Neural cell (in vitro differentiated cells): ENCODE measurements around the gene FBXO34. TPM values are rescaled to one million over a fixed set of nuclear protein-coding genes. Genes with fewer than 3 reads are reported as not detected.

ENCODE experiments used
- H2AFZ ChIP-seq: fragments of 200-600, 300-800 bp; sonication (generic), shearing (Covaris generic); 2 replicates; pipeline ENCODE4 v1.6.0; 2014; ENCODE audit warnings: low read depth, mild to moderate bottlenecking, antibody characterized with exemption, low read length, moderate library complexity
- H3F3A ChIP-seq: fragments of 200-600 bp; shearing (Covaris generic); 2 replicates; pipeline ENCODE4 v1.6.1; 2016; ENCODE audit warnings: mild to moderate bottlenecking, moderate library complexity, mixed read lengths, antibody characterized with exemption, low read length; ENCODE audit not compliant: insufficient read depth, poor library complexity, severe bottlenecking
- H3K27ac ChIP-seq: fragments of 200-600, 300-800 bp; sonication (generic), shearing (Covaris generic); 2 replicates; pipeline ENCODE4 v1.5.1; 2014; ENCODE audit warnings: mild to moderate bottlenecking, low read length, moderate library complexity
- H3K27me3 ChIP-seq: fragments of 300-800, 200-600 bp; sonication (generic), shearing (Covaris generic); 2 replicates; pipeline ENCODE4 v1.6.0; 2014; ENCODE audit warnings: mild to moderate bottlenecking, low read depth, low read length, moderate library complexity; ENCODE audit not compliant: insufficient read depth
- H3K36me3 ChIP-seq: fragments of 300-800, 200-600 bp; sonication (generic), shearing (Covaris generic); 2 replicates; pipeline ENCODE4 v1.5.1; 2014; ENCODE audit warnings: mild to moderate bottlenecking, antibody characterized with exemption, low read length, moderate library complexity; ENCODE audit not compliant: insufficient read depth
- H3K4me2 ChIP-seq: fragments of 300-800, 200-600 bp; sonication (generic), shearing (Covaris generic); 2 replicates; pipeline ENCODE4 v1.6.0; 2014; ENCODE audit warnings: mild to moderate bottlenecking, low read length
- H3K4me3 ChIP-seq: fragments of 300-800, 200-600 bp; sonication (generic), shearing (Covaris generic); 2 replicates; pipeline ENCODE4 v1.5.1; 2014; ENCODE audit warnings: mild to moderate bottlenecking, low read length, moderate library complexity
- H3K79me2 ChIP-seq: fragments of 200-600 bp; shearing (Covaris generic); replicated peaks from 2 replicates; pipeline ENCODE4 v1.6.0; 2014; ENCODE audit warnings: mild to moderate bottlenecking, low read length, moderate library complexity; ENCODE audit not compliant: insufficient read depth
- H3K9ac ChIP-seq: fragments of 300-800, 200-600 bp; sonication (generic), shearing (Covaris generic); 2 replicates; pipeline ENCODE4 v1.6.1; 2016; ENCODE audit warnings: mild to moderate bottlenecking, low read length, mixed read lengths
- H3K9me2 ChIP-seq: fragments of 200-600 bp; shearing (Covaris generic); 2 replicates; pipeline ENCODE4 v1.6.1; 2016; ENCODE audit warnings: mild to moderate bottlenecking, low read length, mixed read lengths; ENCODE audit not compliant: insufficient read depth
- H3K9me3 ChIP-seq: fragments of 200-600, 300-800 bp; sonication (generic), shearing (Covaris generic); 2 replicates; pipeline ENCODE4 v1.6.1; 2016; ENCODE audit warnings: mild to moderate bottlenecking, mixed run types, low read length, moderate library complexity, mixed read lengths
- H4K20me1 ChIP-seq: fragments of 200-600 bp; shearing (Covaris generic); 2 replicates; pipeline ENCODE4 v1.6.1; 2016; ENCODE audit warnings: mild to moderate bottlenecking, mixed run types; ENCODE audit not compliant: insufficient read depth
- EP300 ChIP-seq: fragments of 450-650 bp; conservative IDR thresholded peaks from 2 replicates; pipeline ENCODE4 v1.6.1; 2014; ENCODE audit warnings: antibody characterized with exemption, mild to moderate bottlenecking, moderate library complexity; ENCODE audit not compliant: poor library complexity, severe bottlenecking
- EZH2 ChIP-seq: fragments of 200-600, 300-800 bp; shearing (Covaris generic), sonication (generic); IDR thresholded peaks from 2 replicates; pipeline ENCODE4 v1.6.1; 2014; ENCODE audit warnings: antibody characterized with exemption, low read length, borderline replicate concordance, mild to moderate bottlenecking; ENCODE audit not compliant: insufficient read depth, poor library complexity, severe bottlenecking
- MXI1 ChIP-seq: fragments of 450-650 bp; conservative IDR thresholded peaks from 2 replicates; pipeline ENCODE4 v1.6.1; 2014; ENCODE audit warnings: antibody characterized with exemption, mild to moderate bottlenecking; ENCODE audit not compliant: poor library complexity, severe bottlenecking
- POLR2AphosphoS5 ChIP-seq: IDR thresholded peaks from 2 replicates; pipeline ENCODE4 v1.6.1; 2012
- RAD21 ChIP-seq: fragments of 450-650 bp; conservative IDR thresholded peaks from 2 replicates; pipeline ENCODE4 v1.6.1; 2014; ENCODE audit warnings: antibody characterized with exemption, mild to moderate bottlenecking, moderate library complexity
- SMC3 ChIP-seq: fragments of 450-650 bp; conservative IDR thresholded peaks from 2 replicates; pipeline ENCODE4 v1.6.1; 2014; ENCODE audit warnings: antibody characterized with exemption, mild to moderate bottlenecking, moderate library complexity; ENCODE audit not compliant: poor library complexity
- TAF1 ChIP-seq: IDR thresholded peaks from 2 replicates; pipeline ENCODE4 v1.6.1; 2012; ENCODE audit warnings: low read depth
- polyA plus RNA-seq: library from polyadenylated mRNA; depleted of rRNA; stranded (reverse); fragments of >200 nt; gene quantifications from 2 replicates; pipeline ENCODE4 v1.2.3, GENCODE V29; 2014
- TF ChIP-seq, protein P1 (sequence below): fragments of 450-650 bp; IDR thresholded peaks from 2 replicates; pipeline ENCODE4 v1.5.1; 2014; ENCODE audit warnings: antibody characterized with exemption, mild to moderate bottlenecking, moderate library complexity; ENCODE audit not compliant: poor library complexity, severe bottlenecking
- TF ChIP-seq, protein P2 (sequence below): IDR thresholded peaks from 2 replicates; pipeline ENCODE4 v1.6.1; 2012; ENCODE audit warnings: borderline replicate concordance

The FBXO34 gene
- polyA plus RNA-seq, 1 donor from 2014 or later: 34.2 TPM

DNA sequence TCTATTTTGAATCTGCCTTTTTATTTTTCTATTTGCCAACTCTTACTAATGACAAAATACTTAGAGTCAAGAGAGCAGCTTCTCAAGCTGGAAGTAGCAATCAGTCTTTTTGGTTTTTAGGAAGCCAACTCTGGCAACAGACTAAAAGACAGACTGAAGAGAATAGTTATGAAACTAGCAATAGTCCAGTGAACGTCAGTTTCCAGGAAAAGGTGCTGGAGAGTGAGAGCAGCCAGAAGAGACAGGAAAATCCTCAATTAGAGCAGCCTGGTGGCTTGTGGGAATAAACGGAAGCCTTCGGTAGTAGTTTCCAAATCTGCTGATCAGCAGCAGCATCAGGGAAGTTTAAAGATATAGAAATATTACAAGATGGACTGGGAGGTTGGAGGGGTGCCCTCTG lies 113.3 kb downstream of the FBXO34 start:
- Histone ChIP-seq H3K27ac (no peak overlapping the region), H3K4me3 (no peak overlapping the region), H3F3A (no peaks in the 10 kb centered on the region), H3K9me3 (no peaks in the 10 kb centered on the region), H3K27me3 (no peaks in the 10 kb centered on the region), H3K79me2 (no peaks in the 10 kb centered on the region), H4K20me1 (no peaks in the 10 kb centered on the region), H2AFZ (no peak overlapping the region), H3K9me2 (no peaks in the 10 kb centered on the region), H3K9ac (no peak overlapping the region), H3K4me2 (no peak overlapping the region), H3K36me3 (no peaks in the 10 kb centered on the region)
- no peak for TF ChIP-seq POLR2AphosphoS5
- no peak for TF ChIP-seq TAF1
- no peak for TF ChIP-seq EP300
- TF ChIP-seq, protein P1, sequence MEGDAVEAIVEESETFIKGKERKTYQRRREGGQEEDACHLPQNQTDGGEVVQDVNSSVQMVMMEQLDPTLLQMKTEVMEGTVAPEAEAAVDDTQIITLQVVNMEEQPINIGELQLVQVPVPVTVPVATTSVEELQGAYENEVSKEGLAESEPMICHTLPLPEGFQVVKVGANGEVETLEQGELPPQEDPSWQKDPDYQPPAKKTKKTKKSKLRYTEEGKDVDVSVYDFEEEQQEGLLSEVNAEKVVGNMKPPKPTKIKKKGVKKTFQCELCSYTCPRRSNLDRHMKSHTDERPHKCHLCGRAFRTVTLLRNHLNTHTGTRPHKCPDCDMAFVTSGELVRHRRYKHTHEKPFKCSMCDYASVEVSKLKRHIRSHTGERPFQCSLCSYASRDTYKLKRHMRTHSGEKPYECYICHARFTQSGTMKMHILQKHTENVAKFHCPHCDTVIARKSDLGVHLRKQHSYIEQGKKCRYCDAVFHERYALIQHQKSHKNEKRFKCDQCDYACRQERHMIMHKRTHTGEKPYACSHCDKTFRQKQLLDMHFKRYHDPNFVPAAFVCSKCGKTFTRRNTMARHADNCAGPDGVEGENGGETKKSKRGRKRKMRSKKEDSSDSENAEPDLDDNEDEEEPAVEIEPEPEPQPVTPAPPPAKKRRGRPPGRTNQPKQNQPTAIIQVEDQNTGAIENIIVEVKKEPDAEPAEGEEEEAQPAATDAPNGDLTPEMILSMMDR: no peak
- TF ChIP-seq RAD21: no peak
- TF ChIP-seq, protein P2, sequence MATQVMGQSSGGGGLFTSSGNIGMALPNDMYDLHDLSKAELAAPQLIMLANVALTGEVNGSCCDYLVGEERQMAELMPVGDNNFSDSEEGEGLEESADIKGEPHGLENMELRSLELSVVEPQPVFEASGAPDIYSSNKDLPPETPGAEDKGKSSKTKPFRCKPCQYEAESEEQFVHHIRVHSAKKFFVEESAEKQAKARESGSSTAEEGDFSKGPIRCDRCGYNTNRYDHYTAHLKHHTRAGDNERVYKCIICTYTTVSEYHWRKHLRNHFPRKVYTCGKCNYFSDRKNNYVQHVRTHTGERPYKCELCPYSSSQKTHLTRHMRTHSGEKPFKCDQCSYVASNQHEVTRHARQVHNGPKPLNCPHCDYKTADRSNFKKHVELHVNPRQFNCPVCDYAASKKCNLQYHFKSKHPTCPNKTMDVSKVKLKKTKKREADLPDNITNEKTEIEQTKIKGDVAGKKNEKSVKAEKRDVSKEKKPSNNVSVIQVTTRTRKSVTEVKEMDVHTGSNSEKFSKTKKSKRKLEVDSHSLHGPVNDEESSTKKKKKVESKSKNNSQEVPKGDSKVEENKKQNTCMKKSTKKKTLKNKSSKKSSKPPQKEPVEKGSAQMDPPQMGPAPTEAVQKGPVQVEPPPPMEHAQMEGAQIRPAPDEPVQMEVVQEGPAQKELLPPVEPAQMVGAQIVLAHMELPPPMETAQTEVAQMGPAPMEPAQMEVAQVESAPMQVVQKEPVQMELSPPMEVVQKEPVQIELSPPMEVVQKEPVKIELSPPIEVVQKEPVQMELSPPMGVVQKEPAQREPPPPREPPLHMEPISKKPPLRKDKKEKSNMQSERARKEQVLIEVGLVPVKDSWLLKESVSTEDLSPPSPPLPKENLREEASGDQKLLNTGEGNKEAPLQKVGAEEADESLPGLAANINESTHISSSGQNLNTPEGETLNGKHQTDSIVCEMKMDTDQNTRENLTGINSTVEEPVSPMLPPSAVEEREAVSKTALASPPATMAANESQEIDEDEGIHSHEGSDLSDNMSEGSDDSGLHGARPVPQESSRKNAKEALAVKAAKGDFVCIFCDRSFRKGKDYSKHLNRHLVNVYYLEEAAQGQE: no peak
- no peak for TF ChIP-seq MXI1
- no peak for TF ChIP-seq SMC3
- no peak for TF ChIP-seq EZH2

DNA sequence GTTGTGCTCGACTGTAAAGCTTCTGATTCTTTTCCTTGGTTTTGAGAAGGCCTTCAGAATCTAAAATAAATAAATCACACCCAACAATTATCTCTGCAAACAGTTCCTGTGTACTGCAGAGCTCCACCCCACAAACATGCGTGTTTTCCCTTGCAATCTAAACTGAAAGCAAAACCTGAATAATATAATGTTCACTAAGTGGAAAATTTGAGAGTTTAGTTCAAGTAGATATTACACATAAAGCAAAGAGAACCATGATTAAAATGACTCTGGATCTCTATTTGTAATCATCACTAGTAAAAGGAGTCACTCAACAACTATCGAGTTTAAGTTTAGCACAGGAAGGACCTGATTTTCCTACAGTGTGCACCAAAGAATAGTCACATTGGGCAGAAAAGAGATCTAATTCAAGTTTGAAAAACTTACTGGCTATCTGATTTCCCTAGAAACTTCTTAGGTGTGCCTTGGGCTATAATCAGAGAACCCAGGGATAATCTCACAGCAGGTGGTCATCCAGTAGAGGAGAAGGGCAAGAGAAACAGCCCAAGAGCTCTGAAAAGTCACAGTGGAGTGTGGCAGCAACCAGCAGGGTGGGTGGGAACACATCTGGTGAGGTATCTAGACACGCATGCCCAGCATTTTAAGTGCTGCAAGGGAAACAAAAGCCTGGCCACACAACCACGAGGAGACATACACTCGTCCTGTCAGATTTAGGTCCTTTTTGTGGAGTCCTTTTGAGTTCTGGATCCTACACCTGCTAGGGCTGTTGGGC lies 115.0 kb downstream of the FBXO34 start:
- Histone ChIP-seq H3K4me2 (no peak overlapping the region), H3F3A (no peaks in the 10 kb centered on the region), H3K27me3 (no peaks in the 10 kb centered on the region), H3K27ac (no peak overlapping the region), H2AFZ (no peak overlapping the region), H3K9me2 (no peaks in the 10 kb centered on the region), H3K4me3 (no peak overlapping the region), H3K9ac (no peak overlapping the region), H4K20me1 (no peaks in the 10 kb centered on the region), H3K79me2 (no peaks in the 10 kb centered on the region), H3K9me3 (no peaks in the 10 kb centered on the region), H3K36me3 (no peaks in the 10 kb centered on the region)
- no peak for TF ChIP-seq POLR2AphosphoS5
- no peak for TF ChIP-seq EP300
- TF ChIP-seq TAF1: no peak
- TF ChIP-seq RAD21: no peak
- no peak for TF ChIP-seq SMC3
- TF ChIP-seq, protein P1: no peak
- TF ChIP-seq MXI1: no peak
- no peak for TF ChIP-seq EZH2
- TF ChIP-seq, protein P2: no peak
